Measurements from ENCODE around the gene PAPSS2.

The PAPSS2 gene

DNA sequence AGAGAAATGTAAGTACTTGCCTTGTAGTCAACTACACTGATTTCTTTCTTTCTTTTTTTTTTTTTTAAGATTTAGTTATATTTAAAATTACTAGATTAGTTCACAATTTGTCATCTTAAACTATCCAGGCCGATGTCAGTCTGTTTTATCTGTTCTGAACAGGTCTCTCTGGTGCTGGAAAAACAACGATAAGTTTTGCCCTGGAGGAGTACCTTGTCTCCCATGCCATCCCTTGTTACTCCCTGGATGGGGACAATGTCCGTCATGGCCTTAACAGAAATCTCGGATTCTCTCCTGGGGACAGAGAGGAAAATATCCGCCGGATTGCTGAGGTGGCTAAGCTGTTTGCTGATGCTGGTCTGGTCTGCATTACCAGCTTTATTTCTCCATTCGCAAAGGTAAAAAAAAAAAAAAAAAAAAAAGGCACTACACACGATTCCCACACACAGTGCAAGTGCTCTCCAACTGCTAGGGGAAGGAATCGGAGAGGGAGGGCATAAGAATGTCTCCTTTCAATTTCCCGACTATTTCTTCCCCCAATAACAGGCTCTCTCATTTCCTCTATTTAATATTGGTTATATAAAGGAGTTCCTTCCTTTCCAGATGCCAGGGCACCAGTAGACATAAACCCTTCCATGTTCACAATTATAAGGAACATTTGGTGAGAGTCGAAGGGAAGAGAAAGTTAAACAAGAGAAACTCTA lies 53.4 kb downstream of the PAPSS2 start:
- no peak for DNase-seq (ENCODE audit: low spot score)
- in situ Hi-C loops (cut with MboI; ENCODE audit: low pct_unique_long_range_greater_than_20kb, low sequenced_read_pairs, unreplicated experiment): no loop called here
- TF ChIP-seq CTCF (IDR thresholded peaks at IDR 0.05; ENCODE audit: extremely low read depth, insufficient read depth, missing control alignments): no peak

DNA sequence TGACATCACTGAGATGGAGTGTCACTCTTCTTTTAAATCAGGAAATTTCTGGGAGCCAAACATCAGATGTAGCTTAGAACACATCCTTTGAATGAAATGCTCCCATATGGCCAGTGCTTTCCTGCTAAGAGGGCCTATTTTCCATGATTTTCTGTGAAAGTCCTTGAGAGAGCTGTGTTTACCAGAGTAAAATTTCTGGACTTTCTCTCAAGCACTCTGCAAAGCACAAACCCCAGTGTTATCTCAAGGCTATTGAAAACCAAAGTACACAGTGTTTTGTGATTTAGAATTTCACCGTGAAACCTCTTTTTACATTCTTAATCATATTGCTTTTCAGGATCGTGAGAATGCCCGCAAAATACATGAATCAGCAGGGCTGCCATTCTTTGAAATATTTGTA lies 54.0 kb downstream of the PAPSS2 start:
- TF ChIP-seq CTCF (IDR thresholded peaks at IDR 0.05; ENCODE audit: extremely low read depth, insufficient read depth, missing control alignments): no peak
- no peak for DNase-seq (ENCODE audit: low spot score)
- in situ Hi-C loops (cut with MboI; ENCODE audit: low pct_unique_long_range_greater_than_20kb, low sequenced_read_pairs, unreplicated experiment): no loop called here

GRCh38 chr10:87715552-87716347 lies 56.1 kb downstream of the PAPSS2 start:
- no peak for DNase-seq (ENCODE audit: low spot score)
- in situ Hi-C loops (cut with MboI; ENCODE audit: low pct_unique_long_range_greater_than_20kb, low sequenced_read_pairs, unreplicated experiment): no loop called here

GRCh38 chr10:87716348-87716670 lies 56.6 kb downstream of the PAPSS2 start:
- in situ Hi-C loops (cut with MboI; ENCODE audit: low pct_unique_long_range_greater_than_20kb, low sequenced_read_pairs, unreplicated experiment): no loop called here
- no peak for TF ChIP-seq CTCF (IDR thresholded peaks at IDR 0.05; ENCODE audit: extremely low read depth, insufficient read depth, missing control alignments)
- no peak for DNase-seq (ENCODE audit: low spot score)

More at GRCh38 chr10:87715552-87716347, 56.1 kb downstream of the PAPSS2 start:
- no peak for TF ChIP-seq CTCF (IDR thresholded peaks at IDR 0.05; ENCODE audit: extremely low read depth, insufficient read depth, missing control alignments)

DNA sequence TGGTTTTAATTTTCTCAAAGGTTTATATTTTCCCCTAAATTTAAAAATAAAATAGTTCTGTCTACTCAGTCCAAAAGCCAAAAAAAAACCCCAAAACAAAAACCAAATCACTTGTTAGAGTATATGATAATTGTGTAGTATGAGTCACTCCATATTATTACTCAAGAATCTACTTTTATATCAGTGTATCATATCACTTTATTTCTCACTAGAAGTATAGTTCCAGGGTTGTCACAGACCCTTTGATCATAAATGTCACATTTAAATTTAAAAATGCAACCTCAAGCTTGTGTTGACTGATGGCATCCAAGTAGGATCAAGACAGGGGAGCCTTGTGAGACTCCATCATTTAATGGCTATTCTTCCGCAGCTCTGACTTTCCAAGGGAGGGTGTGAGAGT lies 61.0 kb downstream of the PAPSS2 start:
- DNase-seq (ENCODE audit: low spot score): no peak

GRCh38 chr10:87721781-87722180 lies 62.1 kb downstream of the PAPSS2 start:
- no peak for DNase-seq (ENCODE audit: low spot score)
- no peak for TF ChIP-seq CTCF (IDR thresholded peaks at IDR 0.05; ENCODE audit: extremely low read depth, insufficient read depth, missing control alignments)
- in situ Hi-C loops (cut with MboI; ENCODE audit: low pct_unique_long_range_greater_than_20kb, low sequenced_read_pairs, unreplicated experiment): no loop called here

More for the DNA sequence above, 61.0 kb downstream of the PAPSS2 start:
- TF ChIP-seq CTCF (IDR thresholded peaks at IDR 0.05; ENCODE audit: extremely low read depth, insufficient read depth, missing control alignments): no peak
- in situ Hi-C loops (cut with MboI; ENCODE audit: low pct_unique_long_range_greater_than_20kb, low sequenced_read_pairs, unreplicated experiment): no loop called here

All from GM13977 (cell line).